Endothelial cell of hepatic sinusoid (primary cell): ENCODE results near the gene MCCD1.

Experiments used
- in situ Hi-C: cut with HindIII; loops from 2 replicates; pipeline ENCODE4 v1.10.0; 2017; ENCODE audit warnings: low sequenced_read_pairs

MCCD1 gene

GRCh38 chr6:31568537-31568961 is 39.8 kb downstream of the MCCD1 start:
- in situ Hi-C loops, result no loop called here

- in situ Hi-C loops, result no loop called here
Observed at GRCh38 chr6:31569861-31570536, 41.2 kb downstream of the MCCD1 start.

GRCh38 chr6:31572041-31572911 is 43.5 kb downstream of the MCCD1 start, which contains the start of gene LTA:
Gene LTA, plus strand, starts transcription at chr6:31572289. Its CDS starts 454 bp downstream, at chr6:31572743.
- in situ Hi-C loops, result no loop called here

- in situ Hi-C loops, result no loop called here
Observed at GRCh38 chr6:31573239-31574105, 44.7 kb downstream of the MCCD1 start.

- in situ Hi-C loops, result no loop called here
Observed at GRCh38 chr6:31574106-31575061, 45.6 kb downstream of the MCCD1 start.

GRCh38 chr6:31575335-31575901 is 46.7 kb downstream of the MCCD1 start, which contains the start of gene TNF:
Gene TNF, plus strand, starts transcription at chr6:31575565. Its CDS starts 177 bp downstream, at chr6:31575742.
- in situ Hi-C loops, result no loop called here

GRCh38 chr6:31575952-31576685 is 47.4 kb downstream of the MCCD1 start:
- in situ Hi-C loops, result no loop called here

- in situ Hi-C loops, result no loop called here
Observed at GRCh38 chr6:31576897-31577578, 48.3 kb downstream of the MCCD1 start.

GRCh38 chr6:31577579-31577966 is 48.8 kb downstream of the MCCD1 start:
- in situ Hi-C loops, result no loop called here

- in situ Hi-C loops, result no loop called here
Observed at GRCh38 chr6:31578184-31579118, 49.7 kb downstream of the MCCD1 start.

- in situ Hi-C loops, result no loop called here
Observed at GRCh38 chr6:31579119-31579505, 50.4 kb downstream of the MCCD1 start.
